Keratinocyte (primary cell): ENCODE results near the gene PAQR5.

Experiments used
- EZH2 ChIP-seq: IDR thresholded peaks from one replicate; pipeline ENCODE4 v1.6.1; 2012; ENCODE audit warnings: inconsistent platforms, mild to moderate bottlenecking, low read length, moderate library complexity
- TF ChIP-seq, protein P1 (sequence below), 3 experiments: IDR thresholded peaks in 1 of 3; conservative IDR thresholded peaks in 1 of 3; optimal IDR thresholded peaks in 1 of 3; 2 replicates in 2 of 3; 3 replicates in 1 of 3; pipeline versions ENCODE3 to v1.5.1; 2011; ENCODE audit warnings: low read length in 3 of 3, mild to moderate bottlenecking in 3 of 3, moderate library complexity in 2 of 3, control low read depth in 1 of 3, inconsistent platforms in 1 of 3; ENCODE audit not compliant: insufficient read depth in 2 of 3; ENCODE audit errors: extremely low read depth in 1 of 3

DNA sequence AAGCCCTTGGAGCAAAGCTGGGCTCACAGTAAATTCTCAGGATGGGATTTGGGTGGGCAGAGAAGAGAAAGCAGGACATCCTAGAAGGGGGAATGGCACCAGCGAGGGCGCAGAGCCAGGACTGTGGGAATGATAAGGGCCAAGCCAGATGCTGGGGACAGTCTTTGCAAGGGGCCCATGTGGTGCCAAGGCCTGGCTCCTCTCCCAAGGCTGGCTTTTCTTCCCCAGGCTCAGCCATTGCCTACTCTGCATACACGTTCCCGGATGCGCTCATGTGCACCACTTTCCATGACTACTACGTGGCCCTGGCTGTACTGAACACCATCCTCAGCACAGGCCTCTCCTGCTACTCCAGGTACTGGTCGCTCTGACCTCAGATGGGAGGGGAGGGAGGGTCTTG, 90.7 kb downstream of the PAQR5 start:
- TF ChIP-seq, protein P1, sequence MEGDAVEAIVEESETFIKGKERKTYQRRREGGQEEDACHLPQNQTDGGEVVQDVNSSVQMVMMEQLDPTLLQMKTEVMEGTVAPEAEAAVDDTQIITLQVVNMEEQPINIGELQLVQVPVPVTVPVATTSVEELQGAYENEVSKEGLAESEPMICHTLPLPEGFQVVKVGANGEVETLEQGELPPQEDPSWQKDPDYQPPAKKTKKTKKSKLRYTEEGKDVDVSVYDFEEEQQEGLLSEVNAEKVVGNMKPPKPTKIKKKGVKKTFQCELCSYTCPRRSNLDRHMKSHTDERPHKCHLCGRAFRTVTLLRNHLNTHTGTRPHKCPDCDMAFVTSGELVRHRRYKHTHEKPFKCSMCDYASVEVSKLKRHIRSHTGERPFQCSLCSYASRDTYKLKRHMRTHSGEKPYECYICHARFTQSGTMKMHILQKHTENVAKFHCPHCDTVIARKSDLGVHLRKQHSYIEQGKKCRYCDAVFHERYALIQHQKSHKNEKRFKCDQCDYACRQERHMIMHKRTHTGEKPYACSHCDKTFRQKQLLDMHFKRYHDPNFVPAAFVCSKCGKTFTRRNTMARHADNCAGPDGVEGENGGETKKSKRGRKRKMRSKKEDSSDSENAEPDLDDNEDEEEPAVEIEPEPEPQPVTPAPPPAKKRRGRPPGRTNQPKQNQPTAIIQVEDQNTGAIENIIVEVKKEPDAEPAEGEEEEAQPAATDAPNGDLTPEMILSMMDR (optimal IDR thresholded peaks at IDR 0.05 in 1 of 3, IDR thresholded peaks at IDR 0.05 in 1 of 3, conservative IDR thresholded peaks at IDR 0.05 in 1 of 3; ENCODE audit: extremely low read depth in 1 of 3, insufficient read depth in 2 of 3, low read length in 3 of 3), result no peak
- no peak for TF ChIP-seq EZH2
